A673 (cell line): ENCODE results near the gene XIRP2. TPM values are rescaled to one million over a fixed set of nuclear protein-coding genes. Genes with fewer than 3 reads are reported as not detected.
"Not testable (repeated sequence)": the region's sequence is repeated elsewhere in the genome, so short reads cannot be mapped to it uniquely, and the experiment has no call there.

Source experiments
- BruUV-seq: library from RNA; stranded (reverse); fragments of 400-500 nt; replicated peaks from 2 replicates; lab custom pipeline; 2021; lab: Mats Ljungman, UMichigan
- CTCF ChIA-PET: fragments of 300-600 bp; sonication (Branson Sonifier 250); formaldehyde crosslinking; loops from one replicate; lab custom pipeline; 2022; ENCODE audit warnings: antibody characterized with exemption; lab: Charles Lee
- POLR2A ChIA-PET: fragments of 300-600 bp; sonication (Branson Sonifier 250); formaldehyde crosslinking; loops from one replicate; lab custom pipeline; 2022; ENCODE audit warnings: antibody characterized with exemption; ENCODE audit not compliant: low non-redundant PET; lab: Charles Lee
- DNase-seq: peaks from one replicate; pipeline ENCODE4 v3.0.0-alpha.2; 2015; ENCODE audit warnings: low spot score
- H3K27ac ChIP-seq: fragments of 200-600 bp; sonication (generic); 2 replicates; pipeline ENCODE4 v1.5.1; 2016; ENCODE audit warnings: mixed run types, low read depth, mild to moderate bottlenecking, mixed read lengths, antibody characterized with exemption, low read length; ENCODE audit not compliant: poor library complexity, severe bottlenecking
- H3K27me3 ChIP-seq: fragments of 200-600 bp; sonication (generic); replicated peaks from 2 replicates; pipeline ENCODE4 v1.6.1; 2017; ENCODE audit warnings: mixed run types, low read depth, mild to moderate bottlenecking, mixed read lengths, antibody characterized with exemption, low read length; ENCODE audit not compliant: insufficient read depth, poor library complexity
- H3K36me3 ChIP-seq: fragments of 200-600 bp; sonication (generic); 2 replicates; pipeline ENCODE4 v1.6.1; 2016; ENCODE audit warnings: mixed run types, mild to moderate bottlenecking, mixed read lengths, antibody characterized with exemption, low read length; ENCODE audit not compliant: insufficient read depth, poor library complexity, severe bottlenecking
- H3K4me1 ChIP-seq: fragments of 200-600 bp; sonication (generic); 2 replicates; pipeline ENCODE4 v1.6.1; 2017; ENCODE audit warnings: mixed run types, mild to moderate bottlenecking, mixed read lengths, antibody characterized with exemption, low read length; ENCODE audit not compliant: insufficient read depth, poor library complexity, severe bottlenecking
- H3K4me3 ChIP-seq: fragments of 200-600 bp; sonication (generic); 2 replicates; pipeline ENCODE4 v1.5.1; 2016; ENCODE audit warnings: low read depth, mixed run types, mild to moderate bottlenecking, mixed read lengths, low read length; ENCODE audit not compliant: poor library complexity, severe bottlenecking
- H3K9me3 ChIP-seq: fragments of 200-600 bp; sonication (generic); 2 replicates; pipeline ENCODE4 v1.6.1; 2016; ENCODE audit warnings: mixed run types, low read depth, mild to moderate bottlenecking, mixed read lengths, antibody characterized with exemption, low read length; ENCODE audit not compliant: poor library complexity, severe bottlenecking
- EZH2 ChIP-seq: fragments of 200-600 bp; sonication (generic); IDR thresholded peaks from 2 replicates; pipeline ENCODE4 v1.6.1; 2017; ENCODE audit warnings: borderline replicate concordance, low read depth, mild to moderate bottlenecking, mixed read lengths, antibody characterized with exemption, low read length; ENCODE audit not compliant: poor library complexity, severe bottlenecking
- intact Hi-C: fragments of 100-400 bp; cut with micrococcal nuclease; formaldehyde crosslinking; loops from one replicate; pipeline ENCODE4 v1.10.0; 2022; ENCODE audit not compliant: unreplicated experiment
- total RNA-seq: library from RNA; stranded (reverse); gene quantifications from 2 replicates; pipeline ENCODE4 v1.2.3, GENCODE V29; 2021
- TF ChIP-seq, protein P1 (sequence below): fragments of 300-800, 200-600 bp; sonication (generic); conservative IDR thresholded peaks from 2 replicates; pipeline ENCODE4 v1.5.1; 2017; ENCODE audit warnings: low read depth, mild to moderate bottlenecking, antibody characterized with exemption, low read length, moderate library complexity, mixed read lengths

Gene XIRP2
- total RNA-seq, 1 experiment from 2014 or later, result 0.04 TPM

DNA sequence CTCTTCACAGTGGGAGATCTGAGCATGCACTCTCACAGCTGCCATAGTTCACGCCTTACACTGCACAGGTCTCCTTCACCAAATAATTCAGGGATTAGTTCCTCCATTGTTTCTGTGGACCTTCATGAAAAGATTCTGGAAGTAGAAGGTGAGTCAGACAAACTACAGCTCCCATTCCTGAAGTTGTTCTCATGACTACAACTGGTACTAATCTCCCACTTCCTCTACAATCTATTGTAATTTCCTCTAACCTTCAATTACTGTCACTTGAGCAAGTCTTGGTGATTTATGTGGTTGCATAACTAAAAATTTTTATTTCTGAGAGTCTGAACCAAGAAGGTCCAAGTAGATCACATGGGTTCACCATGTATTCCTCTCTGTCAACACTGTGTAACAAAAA is 128.7 kb downstream of the XIRP2 start:
- ChIA-PET CTCF (no interaction called here), POLR2A (no interaction called here)
- intact Hi-C loops, result no loop called here
- H3K27me3 ChIP-seq, result no peaks in the 10 kb centered on the region
- no TSS peak for BruUV-seq
- TF ChIP-seq, protein P1, sequence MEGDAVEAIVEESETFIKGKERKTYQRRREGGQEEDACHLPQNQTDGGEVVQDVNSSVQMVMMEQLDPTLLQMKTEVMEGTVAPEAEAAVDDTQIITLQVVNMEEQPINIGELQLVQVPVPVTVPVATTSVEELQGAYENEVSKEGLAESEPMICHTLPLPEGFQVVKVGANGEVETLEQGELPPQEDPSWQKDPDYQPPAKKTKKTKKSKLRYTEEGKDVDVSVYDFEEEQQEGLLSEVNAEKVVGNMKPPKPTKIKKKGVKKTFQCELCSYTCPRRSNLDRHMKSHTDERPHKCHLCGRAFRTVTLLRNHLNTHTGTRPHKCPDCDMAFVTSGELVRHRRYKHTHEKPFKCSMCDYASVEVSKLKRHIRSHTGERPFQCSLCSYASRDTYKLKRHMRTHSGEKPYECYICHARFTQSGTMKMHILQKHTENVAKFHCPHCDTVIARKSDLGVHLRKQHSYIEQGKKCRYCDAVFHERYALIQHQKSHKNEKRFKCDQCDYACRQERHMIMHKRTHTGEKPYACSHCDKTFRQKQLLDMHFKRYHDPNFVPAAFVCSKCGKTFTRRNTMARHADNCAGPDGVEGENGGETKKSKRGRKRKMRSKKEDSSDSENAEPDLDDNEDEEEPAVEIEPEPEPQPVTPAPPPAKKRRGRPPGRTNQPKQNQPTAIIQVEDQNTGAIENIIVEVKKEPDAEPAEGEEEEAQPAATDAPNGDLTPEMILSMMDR, result no peak
- TF ChIP-seq EZH2, result no peak
- no peaks in the 10 kb centered on the region for H3K36me3 ChIP-seq
- H3K9me3 ChIP-seq, result no peaks in the 10 kb centered on the region
- peak; percentile 16 for DNase-seq
- no peak overlapping the region for H3K27ac ChIP-seq
- no peaks in the 10 kb centered on the region for H3K4me1 ChIP-seq
- no peak overlapping the region for H3K4me3 ChIP-seq

DNA sequence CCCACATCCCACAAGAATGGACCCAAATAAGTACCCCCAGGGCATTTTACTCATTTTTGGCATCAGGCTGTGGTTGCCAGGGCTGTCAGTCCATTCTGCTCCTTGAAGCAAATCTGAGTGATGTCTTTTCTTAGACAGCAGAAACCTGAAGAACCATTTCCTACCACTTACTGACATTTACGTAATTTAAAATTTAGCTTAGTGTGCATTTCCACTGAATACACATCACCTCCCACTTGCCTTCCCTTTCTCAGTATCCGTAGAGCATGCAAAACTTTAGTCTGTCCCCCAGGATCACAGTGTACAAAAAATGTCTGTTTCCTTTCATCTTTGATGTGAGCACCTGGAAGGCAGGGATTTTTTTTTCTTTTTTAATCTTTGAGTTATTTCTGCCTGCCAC is 130.3 kb downstream of the XIRP2 start:
- Histone ChIP-seq H3K27ac (no peak overlapping the region), H3K36me3 (no peaks in the 10 kb centered on the region), H3K4me3 (no peak overlapping the region), H3K9me3 (no peaks in the 10 kb centered on the region), H3K4me1 (no peaks in the 10 kb centered on the region), H3K27me3 (no peaks in the 10 kb centered on the region)
- no peak for TF ChIP-seq EZH2
- TF ChIP-seq, protein P1, result no peak
- ChIA-PET POLR2A (no interaction called here), CTCF (no interaction called here)
- intact Hi-C loops, result no loop called here
- no peak for DNase-seq
- no TSS peak for BruUV-seq

DNA sequence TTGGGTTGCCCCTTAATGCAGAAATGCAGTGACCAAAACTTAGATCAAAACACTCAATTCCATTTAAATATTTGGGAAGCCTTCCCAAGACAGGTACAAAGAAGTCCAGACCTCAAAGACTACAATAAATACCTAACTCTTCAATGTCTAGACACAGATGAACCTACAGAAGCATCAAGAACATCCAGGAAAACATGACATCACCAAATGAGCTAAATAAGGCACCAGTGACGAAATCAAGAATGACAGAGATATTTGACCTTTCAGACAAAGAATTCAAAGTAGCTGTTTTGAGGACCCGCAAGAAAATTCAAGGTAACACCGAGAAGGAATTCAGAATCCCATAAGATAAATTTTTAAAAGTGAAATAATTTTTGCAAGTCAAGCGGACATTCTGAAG is 140.2 kb downstream of the XIRP2 start:
- H3K27ac ChIP-seq, result no peak overlapping the region
- CTCF ChIA-PET, result no interaction called here
- POLR2A ChIA-PET, result no interaction called here
- no peaks in the 10 kb centered on the region for H3K36me3 ChIP-seq
- no peak overlapping the region for H3K4me3 ChIP-seq
- no peaks in the 10 kb centered on the region for H3K27me3 ChIP-seq
- no peak for TF ChIP-seq EZH2
- TF ChIP-seq, protein P1, result no peak
- BruUV-seq, result no TSS peak
- no peak for DNase-seq
- intact Hi-C loops, result no loop called here
- H3K9me3 ChIP-seq, result no peaks in the 10 kb centered on the region
- no peaks in the 10 kb centered on the region for H3K4me1 ChIP-seq

DNA sequence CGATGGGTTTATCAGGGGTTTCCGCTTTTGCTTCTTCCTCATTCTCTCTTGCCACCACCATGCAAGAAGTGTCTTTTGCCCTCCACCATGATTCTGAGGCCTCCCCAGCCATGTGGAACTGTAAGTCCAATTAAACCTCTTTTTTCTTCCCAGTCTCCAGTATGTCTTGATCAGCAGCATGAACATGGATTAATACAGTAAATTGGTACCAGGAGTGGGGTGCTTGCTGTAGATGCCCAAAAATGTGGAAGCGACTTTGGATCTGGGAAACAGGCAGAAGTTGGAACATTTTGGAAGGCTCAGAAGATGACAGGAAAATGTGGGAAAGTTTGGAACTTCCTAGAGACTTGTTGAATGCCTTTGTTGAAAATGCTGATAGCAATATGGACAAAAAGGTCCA is 146.7 kb downstream of the XIRP2 start:
- POLR2A ChIA-PET, H3K36me3 ChIP-seq, DNase-seq, H3K4me3 ChIP-seq, BruUV-seq, H3K27ac ChIP-seq, intact Hi-C loops, H3K4me1 ChIP-seq, CTCF ChIA-PET, H3K27me3 ChIP-seq: not testable (repeated sequence)
- peaks cover 17% of the 10 kb centered on the region for H3K9me3 ChIP-seq
